T-helper 1 cell (primary cell): ENCODE results near the gene UBE2E2.
"Not testable (repeated sequence)": the region's sequence is repeated elsewhere in the genome, so short reads cannot be mapped to it uniquely, and the experiment has no call there.

ENCODE experiments used
- DNase-seq, 5 donors: peaks; one replicate each; pipeline ENCODE4 v3.0.0-alpha.2; 2012 to 2020
- total RNA-seq, 4 donors: gene quantifications; one replicate each; lab custom pipeline; 2026; lab: John Stamatoyannopoulos, UW

Gene UBE2E2
- 0 to 2.1 (median 0.96) reads per million in 4 donors for total RNA-seq

- DNase-seq, result peak in 4 of 5 donors; percentile 15 to 39 (median 20)
These were observed at the start of gene UBE2E2 for GRCh38 chr3:23202921-23203707. Gene UBE2E2 (plus strand): TSS chr3:23203327.

- no peak for DNase-seq
These were observed 49.7 kb upstream of the UBE2E2 start for GRCh38 chr3:23153436-23153835.

DNA sequence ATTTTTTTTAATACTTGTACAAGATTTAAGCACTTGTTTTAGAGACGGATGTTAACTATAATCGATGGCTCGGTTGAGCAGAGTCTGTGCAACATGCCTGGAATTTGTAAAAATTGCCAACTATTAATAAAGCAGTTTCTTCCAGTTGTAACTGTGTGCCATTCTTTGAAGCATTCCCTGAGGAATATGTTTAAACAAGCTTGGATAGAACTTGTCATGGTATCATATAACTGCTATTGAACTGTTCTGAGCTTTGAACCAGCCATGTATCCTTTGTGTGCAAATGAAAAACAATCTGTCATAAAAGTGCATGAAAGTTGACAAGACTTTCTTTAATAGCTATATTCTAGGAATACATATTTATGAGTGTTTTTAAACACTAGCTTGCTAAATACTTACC, 45.8 kb upstream of the UBE2E2 start:
- DNase-seq, result no peak

DNA sequence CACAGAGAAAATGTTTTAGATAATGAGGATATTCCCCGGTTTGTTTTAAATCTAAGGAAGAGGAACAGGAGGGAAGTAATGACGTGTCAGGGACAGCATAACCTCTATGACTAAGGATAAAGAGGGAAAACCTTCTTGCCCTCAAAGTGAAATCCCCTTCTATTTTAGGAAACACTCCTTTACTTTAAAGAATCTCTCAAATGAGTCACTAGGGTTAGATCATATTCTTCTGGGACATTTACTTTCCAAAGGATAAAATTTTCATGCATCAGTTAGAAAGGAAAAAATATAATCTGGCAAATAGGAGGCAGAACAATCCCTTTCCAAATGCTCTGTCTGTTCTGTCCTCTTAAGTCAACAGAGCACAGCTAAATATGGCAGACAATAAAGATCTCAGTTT, 43.2 kb upstream of the UBE2E2 start:
- DNase-seq, result no peak

DNA sequence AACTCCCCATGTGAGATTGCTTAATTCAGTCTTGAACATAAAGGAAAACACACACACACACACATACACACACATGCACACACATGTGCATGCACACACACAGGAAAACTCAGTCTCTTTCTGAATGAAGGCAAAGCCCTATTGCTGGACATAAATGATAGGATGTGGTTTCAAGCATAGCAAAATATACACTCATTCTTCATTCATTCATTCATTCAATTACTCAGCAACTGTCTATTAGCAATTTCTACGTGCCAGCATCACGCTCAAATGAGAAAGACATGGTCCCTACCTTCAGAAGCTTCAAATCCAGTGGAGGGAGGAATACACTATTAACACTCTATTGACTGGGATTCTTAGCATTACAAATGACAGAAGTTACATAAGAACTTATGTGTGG, 41.8 kb upstream of the UBE2E2 start:
- no peak for DNase-seq

DNA sequence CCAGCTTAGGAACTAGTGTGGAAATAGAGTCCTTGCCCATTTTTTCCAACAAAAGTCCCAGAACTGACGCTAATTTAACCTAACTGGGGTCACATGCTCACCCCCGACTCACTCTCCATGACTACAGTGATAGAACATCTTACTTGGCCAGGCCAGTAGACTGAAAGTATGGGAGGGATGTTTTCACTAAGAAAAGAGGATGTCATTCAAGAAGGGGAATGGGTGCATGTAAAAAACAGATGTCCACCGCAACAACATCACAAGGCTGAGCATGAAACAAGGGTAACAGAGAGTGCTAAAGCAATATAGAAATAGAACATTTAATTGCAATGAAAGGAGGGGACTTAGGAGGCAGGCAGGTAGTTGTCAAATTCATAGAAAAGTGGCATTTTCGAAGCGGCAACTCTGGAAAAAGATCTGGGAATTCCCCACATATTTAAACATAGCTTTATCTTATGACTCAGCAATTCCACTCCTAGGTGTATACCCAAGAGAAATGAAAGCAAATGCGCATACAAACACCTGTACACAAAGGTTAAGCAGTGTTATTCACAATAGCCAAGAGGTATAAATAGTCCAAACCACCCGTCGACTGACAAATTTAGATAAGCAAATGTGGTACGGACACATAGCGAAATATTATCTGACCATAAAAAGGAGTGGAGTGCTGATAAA, 41.1 kb upstream of the UBE2E2 start:
- no peak for DNase-seq

- DNase-seq, result no peak
These were observed 40.2 kb upstream of the UBE2E2 start for GRCh38 chr3:23162934-23163333.

DNA sequence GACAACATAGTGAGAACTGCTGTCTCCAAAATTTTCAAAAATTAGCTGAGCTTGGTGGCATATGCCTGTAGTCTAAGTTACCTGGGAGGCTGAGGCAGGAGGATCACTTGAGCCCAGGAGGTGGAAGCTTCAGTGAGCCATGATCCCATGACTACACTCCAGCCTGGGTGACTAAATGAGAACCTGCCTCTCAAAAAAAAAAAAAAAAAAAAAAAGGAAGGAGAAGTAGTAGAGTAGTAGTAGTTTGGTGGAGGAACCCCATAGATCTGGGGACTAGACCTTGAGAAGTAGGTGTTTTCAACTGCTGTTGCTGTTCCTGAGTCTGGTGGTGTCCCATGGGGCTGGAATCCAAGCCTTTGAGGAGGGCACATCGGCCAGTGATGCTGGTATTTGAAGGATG, 38.4 kb upstream of the UBE2E2 start:
- no peak for DNase-seq

- no peak for DNase-seq
These were observed 37.6 kb upstream of the UBE2E2 start for GRCh38 chr3:23165571-23165970.

- DNase-seq, result no peak
These were observed 36.9 kb upstream of the UBE2E2 start for GRCh38 chr3:23166276-23166675.

- no peak for DNase-seq
These were observed 36.3 kb upstream of the UBE2E2 start for GRCh38 chr3:23166845-23167244.

DNA sequence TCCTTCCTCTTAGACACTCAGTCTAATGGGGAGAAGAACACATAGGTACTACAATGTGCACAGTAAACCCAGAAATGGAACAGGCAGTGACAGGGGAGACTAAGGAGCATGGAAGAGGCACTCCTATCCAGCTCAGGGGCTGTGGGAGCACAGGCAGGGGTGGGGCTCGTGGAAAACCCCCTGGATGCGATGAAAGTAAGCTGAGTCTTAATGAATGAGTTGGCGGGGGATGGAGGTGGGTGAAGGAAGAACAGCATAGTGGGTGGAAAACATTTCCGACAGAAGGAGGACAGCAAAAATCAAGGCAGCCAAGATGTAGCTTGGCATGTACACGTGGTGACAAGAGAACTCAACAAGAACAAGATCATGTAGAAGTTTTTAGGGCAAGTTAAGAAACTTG, 33.6 kb upstream of the UBE2E2 start:
- DNase-seq, result no peak

DNA sequence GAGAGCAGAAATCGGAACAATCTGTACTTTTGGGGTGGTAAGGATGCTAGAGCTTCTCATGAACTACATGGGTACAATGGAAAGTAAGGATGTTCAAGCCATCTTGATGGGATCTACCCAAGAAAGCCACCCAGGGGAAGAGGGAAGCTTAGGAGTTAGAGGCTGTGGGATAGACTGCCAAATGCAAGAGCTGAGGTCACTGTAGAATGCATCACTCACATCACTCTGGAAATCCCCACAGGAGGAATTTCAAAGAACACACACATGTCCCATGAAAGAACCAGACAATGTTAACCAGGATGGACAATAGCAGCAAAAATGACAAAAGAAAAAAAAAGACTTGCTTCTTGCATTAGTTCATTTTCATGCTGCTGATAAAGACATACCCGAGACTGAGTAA, 32.8 kb upstream of the UBE2E2 start:
- DNase-seq, result no peak

DNA sequence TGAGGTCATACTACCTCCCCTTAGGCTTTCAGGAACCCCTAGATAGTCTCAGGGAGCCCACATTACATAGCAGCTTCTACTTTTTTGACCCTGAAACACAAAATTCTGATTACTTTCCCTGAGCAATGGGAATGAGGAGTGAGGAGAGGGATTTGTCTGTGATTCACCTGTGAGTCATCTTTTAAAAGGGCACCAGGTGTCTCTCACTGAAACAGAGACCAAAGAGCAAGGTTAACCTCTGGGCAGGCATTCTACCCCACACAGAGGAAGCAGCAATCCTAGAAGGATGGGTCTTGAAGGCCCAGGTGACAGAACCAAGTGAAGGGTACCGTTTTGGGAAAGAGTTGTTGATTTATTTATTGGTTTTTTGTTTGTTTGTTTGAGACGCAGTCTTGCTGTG, 31.1 kb upstream of the UBE2E2 start:
- DNase-seq, result no peak

- no peak for DNase-seq
These were observed 28.6 kb upstream of the UBE2E2 start for GRCh38 chr3:23174426-23175039.

GRCh38 chr3:23175341-23176083, 27.6 kb upstream of the UBE2E2 start:
- DNase-seq, result no peak

- DNase-seq, result not testable (repeated sequence)
These were observed 26.3 kb upstream of the UBE2E2 start for GRCh38 chr3:23176839-23177238.

- DNase-seq, result no peak
These were observed 20.1 kb upstream of the UBE2E2 start for GRCh38 chr3:23182996-23183513.

DNA sequence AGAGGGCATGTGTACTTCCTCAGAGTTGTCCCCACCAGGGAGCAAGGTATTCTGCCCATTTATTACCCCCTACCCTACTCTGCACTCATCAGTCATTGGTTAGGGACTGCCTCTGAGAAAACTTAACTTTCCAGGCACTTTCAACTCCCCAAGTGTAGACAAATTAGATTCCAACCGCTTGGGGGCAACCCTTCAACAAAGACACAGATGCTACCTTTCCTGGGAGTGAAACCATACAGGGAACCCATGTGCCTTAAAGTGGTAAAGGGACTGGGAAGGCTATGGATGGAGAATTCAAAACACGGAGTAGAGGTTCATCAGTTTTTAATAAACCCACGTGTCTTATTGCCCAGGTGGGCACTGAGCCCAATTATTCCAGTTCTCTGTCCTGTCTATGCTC, 19.4 kb upstream of the UBE2E2 start:
- no peak for DNase-seq

DNA sequence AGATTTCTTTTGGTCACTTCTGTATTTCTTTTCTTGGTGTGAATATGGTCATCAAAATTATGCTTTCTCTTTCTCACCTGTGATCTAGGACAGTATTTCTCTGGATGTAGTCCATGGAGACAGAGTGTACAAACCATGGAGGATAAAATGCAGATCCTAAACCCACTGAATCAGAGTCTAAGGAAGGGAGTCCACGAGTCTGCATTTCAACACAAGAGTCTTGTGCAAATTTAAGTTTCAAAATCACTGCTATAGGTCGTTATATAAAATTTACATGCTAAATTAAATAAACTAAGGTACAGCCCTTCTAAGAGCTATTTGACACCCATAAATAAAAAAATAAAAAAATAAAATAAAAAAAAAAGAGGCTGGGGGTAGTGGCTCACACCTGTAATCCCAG, 17.3 kb upstream of the UBE2E2 start:
- no peak for DNase-seq

DNA sequence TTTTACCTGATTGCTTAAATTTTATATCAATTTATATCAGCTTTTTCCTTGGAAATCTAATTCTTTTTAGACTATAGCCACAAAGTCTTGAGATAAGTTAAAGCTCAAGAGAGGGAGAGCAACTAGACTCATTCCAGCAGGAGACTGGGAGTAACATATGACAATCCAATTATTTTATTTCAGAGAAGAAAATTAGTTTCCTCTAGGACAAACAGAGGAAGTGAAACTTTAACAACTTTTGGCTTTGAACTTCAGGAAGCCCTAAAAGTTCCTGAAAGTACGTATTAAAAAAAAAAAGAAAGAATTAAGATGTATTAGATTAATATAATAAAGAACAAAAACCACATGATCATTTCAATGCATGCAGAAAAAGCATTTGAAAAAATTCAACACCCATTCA, 13.9 kb upstream of the UBE2E2 start:
- DNase-seq, result no peak

GRCh38 chr3:23192816-23193215, 10.3 kb upstream of the UBE2E2 start:
- no peak for DNase-seq

DNA sequence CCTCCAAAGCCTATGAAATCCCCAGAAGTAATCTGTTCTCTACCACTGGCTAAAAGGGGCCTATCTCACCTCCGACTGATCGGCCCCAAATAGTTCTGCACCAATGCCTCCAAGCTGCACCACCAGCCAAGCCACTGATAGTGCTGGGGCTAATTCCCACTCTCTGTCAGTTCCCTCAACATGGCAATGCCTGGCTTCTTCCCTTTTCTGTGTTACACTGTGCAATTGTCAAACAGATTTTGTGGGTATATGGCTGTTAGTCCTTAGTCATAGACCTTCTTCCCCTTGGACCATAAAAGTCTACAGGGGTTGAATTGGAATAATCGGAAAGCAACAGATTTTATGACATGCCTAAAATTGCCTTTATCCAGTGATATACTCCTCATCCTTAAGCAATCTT, 9.3 kb upstream of the UBE2E2 start:
- no peak for DNase-seq
